Central memory CD8-positive, alpha-beta T cell (primary cell): Measurements from ENCODE around the gene CAPN8.

Source experiments
- ATAC-seq: fragments of 150-1000 bp; cut with Tn5 transposase; replicated peaks from 2 replicates; pipeline ENCODE4 v1.10.0; 2022; ENCODE audit warnings: mild to moderate bottlenecking, moderate FRiP score, moderate number of reproducible peaks; ENCODE audit not compliant: poor library complexity, severe bottlenecking; ENCODE audit errors: extremely low read depth
- DNase-seq, 2 donors: peaks; one replicate each; pipeline ENCODE4 v3.0.0; 2021; ENCODE audit warnings: low spot score in 2 of 2
- H3K27ac Mint-ChIP-seq: one replicate; pipeline ENCODE4 v1.8.0; 2022; ENCODE audit warnings: low read depth, mild to moderate bottlenecking, moderate library complexity, mixed read lengths
- H3K27me3 Mint-ChIP-seq: one replicate; pipeline ENCODE4 v1.8.0; 2022; ENCODE audit warnings: mixed read lengths
- H3K36me3 Mint-ChIP-seq: one replicate; pipeline ENCODE4 v1.8.0; 2022; ENCODE audit warnings: mild to moderate bottlenecking, moderate library complexity, mixed read lengths; ENCODE audit not compliant: insufficient read depth
- H3K4me1 Mint-ChIP-seq: one replicate; pipeline ENCODE4 v1.8.0; 2022; ENCODE audit warnings: mixed read lengths
- H3K4me3 Mint-ChIP-seq: one replicate; pipeline ENCODE4 v1.8.0; 2022; ENCODE audit warnings: mild to moderate bottlenecking, moderate library complexity, mixed read lengths
- H3K9me3 Mint-ChIP-seq: one replicate; pipeline ENCODE4 v1.8.0; 2022; ENCODE audit warnings: mixed read lengths

CAPN8 gene

DNA sequence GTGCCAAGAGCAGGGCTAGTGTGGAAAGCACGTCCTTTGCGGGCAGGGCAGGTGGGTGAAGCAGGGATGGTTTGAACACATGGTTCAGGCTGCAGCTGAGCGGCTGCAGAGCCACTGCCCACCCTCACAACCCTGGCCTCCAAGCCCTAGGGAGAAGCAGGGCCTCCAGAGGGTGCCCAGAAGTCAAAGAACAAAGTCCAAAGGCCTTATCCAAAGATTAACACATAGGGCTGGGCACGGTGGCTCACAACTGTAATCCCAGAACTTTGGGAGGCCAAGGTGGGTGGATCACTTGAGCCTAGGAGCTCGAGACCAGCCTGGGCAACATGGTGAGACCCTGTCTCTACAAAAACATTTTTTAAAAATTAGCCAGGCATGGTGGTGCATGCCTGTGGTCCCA, 46.8 kb downstream of the CAPN8 start:
- Mint-ChIP-seq H3K36me3 (no peaks in the 10 kb centered on the region), H3K27me3 (no peaks in the 10 kb centered on the region), H3K27ac (no peak overlapping the region), H3K4me3 (no peak overlapping the region), H3K9me3 (no peaks in the 10 kb centered on the region), H3K4me1 (no peaks in the 10 kb centered on the region)
- no peak for DNase-seq
- ATAC-seq = no peak

DNA sequence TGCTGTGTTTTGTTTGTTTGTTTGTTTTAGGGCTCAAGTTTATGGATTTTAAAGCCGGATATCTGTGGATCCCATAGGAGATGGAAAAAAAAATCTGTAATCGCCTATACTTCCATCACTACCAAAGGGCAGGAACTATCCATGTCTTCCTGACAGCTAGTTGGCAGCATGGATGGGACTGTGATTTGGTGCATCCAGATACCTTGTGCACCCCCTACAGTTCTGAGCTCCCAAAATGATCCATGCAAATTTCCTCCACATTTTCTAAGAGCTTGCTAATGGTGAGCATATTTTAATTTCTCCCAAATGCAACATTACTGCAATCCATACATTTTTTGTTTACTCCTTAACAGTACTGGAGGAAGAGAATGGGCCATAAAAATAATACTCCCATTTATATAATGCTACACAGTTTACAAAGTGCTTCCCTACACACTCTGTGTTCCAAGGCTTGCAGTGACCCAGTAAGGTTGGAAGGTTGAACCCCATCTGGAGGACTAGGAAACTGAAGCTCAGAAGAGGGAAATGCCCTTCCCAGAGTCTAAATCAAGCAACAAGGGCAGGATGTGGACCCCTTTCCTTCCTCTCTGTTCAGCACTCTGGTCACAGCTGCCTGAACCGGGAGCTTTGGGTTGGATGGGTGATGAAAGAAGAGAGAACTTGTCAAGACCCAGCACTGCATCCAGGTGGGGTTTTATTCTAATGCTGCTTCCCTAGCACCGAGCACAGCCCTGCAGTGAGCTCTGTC, 48.0 kb downstream of the CAPN8 start:
- H3K4me3 Mint-ChIP-seq = no peak overlapping the region
- ATAC-seq (no peak), DNase-seq (no peak)
- H3K27me3 Mint-ChIP-seq = no peaks in the 10 kb centered on the region
- H3K4me1 Mint-ChIP-seq = no peaks in the 10 kb centered on the region
- no peaks in the 10 kb centered on the region for H3K36me3 Mint-ChIP-seq
- no peaks in the 10 kb centered on the region for H3K9me3 Mint-ChIP-seq
- no peak overlapping the region for H3K27ac Mint-ChIP-seq

GRCh38 chr1:223616586-223616985, 48.9 kb downstream of the CAPN8 start:
- Mint-ChIP-seq H3K9me3 (no peaks in the 10 kb centered on the region), H3K4me3 (no peak overlapping the region), H3K27me3 (no peaks in the 10 kb centered on the region), H3K27ac (no peak overlapping the region), H3K4me1 (no peaks in the 10 kb centered on the region), H3K36me3 (no peaks in the 10 kb centered on the region)
- ATAC-seq = no peak
- no peak for DNase-seq

GRCh38 chr1:223611936-223612335, 53.6 kb downstream of the CAPN8 start:
- Mint-ChIP-seq H3K36me3 (no peaks in the 10 kb centered on the region), H3K4me3 (no peak overlapping the region), H3K27ac (no peak overlapping the region), H3K4me1 (no peaks in the 10 kb centered on the region), H3K9me3 (no peaks in the 10 kb centered on the region), H3K27me3 (no peaks in the 10 kb centered on the region)
- DNase-seq (no peak), ATAC-seq (no peak)

DNA sequence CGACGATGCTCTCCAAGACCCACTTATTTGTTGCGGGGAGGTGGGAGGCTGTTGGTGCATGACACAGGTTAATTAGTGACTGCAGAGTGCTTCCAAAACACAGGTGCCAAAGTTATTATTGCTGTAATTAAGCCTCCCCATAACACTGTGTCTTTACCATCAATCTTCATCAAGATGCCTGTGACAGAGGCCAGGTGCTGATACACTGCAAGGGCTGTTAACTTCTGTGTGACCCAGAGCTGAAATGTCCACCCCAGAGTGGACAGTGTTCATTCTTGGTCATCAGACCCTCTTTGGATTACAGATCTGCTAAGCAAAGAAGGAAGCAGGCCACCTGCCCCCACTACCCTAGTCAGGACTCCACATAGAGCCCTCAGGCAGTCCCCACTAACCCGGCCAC, 55.5 kb downstream of the CAPN8 start:
- Mint-ChIP-seq H3K27me3 (no peaks in the 10 kb centered on the region), H3K4me3 (no peak overlapping the region), H3K9me3 (no peaks in the 10 kb centered on the region), H3K27ac (no peak overlapping the region), H3K36me3 (no peaks in the 10 kb centered on the region), H3K4me1 (no peaks in the 10 kb centered on the region)
- DNase-seq (no peak), ATAC-seq (no peak)

GRCh38 chr1:223609066-223609465, 56.4 kb downstream of the CAPN8 start:
- ATAC-seq = no peak
- Mint-ChIP-seq H3K4me1 (no peaks in the 10 kb centered on the region), H3K27ac (no peak overlapping the region), H3K4me3 (no peak overlapping the region), H3K9me3 (no peaks in the 10 kb centered on the region), H3K36me3 (no peaks in the 10 kb centered on the region), H3K27me3 (no peaks in the 10 kb centered on the region)
- no peak for DNase-seq

DNA sequence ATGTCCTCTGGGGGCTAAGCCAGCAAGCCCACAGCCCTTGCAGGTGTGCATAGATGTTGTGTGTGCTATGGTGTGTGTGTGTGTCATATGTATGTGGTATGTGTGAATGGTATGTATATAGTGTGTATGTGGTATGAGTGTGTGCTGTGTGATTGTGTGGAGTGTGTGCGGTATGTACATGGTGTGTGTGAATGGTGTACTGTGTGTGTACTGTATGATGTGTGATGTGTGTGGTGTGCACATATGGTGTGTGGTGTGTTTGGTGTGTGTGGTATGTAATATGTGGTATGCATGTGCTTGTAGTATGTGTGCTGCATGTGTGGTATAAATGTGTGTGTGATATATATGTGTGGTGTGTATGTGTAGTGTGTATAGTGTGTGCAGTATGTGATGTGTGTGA, 107.0 kb downstream of the CAPN8 start:
- Mint-ChIP-seq H3K4me1 (no peaks in the 10 kb centered on the region), H3K4me3 (no peak overlapping the region), H3K27ac (no peak overlapping the region), H3K9me3 (no peaks in the 10 kb centered on the region), H3K36me3 (no peaks in the 10 kb centered on the region), H3K27me3 (no peaks in the 10 kb centered on the region)
- ATAC-seq (no peak), DNase-seq (no peak)

DNA sequence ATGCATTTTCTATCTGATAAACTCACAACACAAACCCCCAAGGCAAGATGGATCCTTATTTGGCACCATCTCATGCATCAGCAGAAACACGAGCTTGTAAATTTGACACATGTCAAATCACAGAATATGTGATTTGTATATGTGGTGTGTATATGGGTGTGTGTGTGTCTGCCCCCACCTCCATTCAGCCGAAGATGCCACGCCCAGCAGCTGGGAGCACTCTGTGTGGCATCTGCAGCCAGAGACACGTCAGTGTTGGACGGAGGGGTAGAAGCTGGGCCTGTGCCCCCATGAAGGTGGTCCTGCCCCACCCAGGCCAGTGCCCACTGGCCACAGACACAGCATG, 108.4 kb downstream of the CAPN8 start:
- DNase-seq (no peak), ATAC-seq (no peak)
- no peaks in the 10 kb centered on the region for H3K36me3 Mint-ChIP-seq
- H3K9me3 Mint-ChIP-seq = no peaks in the 10 kb centered on the region
- no peak overlapping the region for H3K27ac Mint-ChIP-seq
- H3K4me1 Mint-ChIP-seq = no peaks in the 10 kb centered on the region
- no peaks in the 10 kb centered on the region for H3K27me3 Mint-ChIP-seq
- H3K4me3 Mint-ChIP-seq = no peak overlapping the region

GRCh38 chr1:223556414-223557129, 108.9 kb downstream of the CAPN8 start:
- Mint-ChIP-seq H3K4me3 (no peak overlapping the region), H3K27ac (no peak overlapping the region), H3K4me1 (no peaks in the 10 kb centered on the region), H3K9me3 (no peaks in the 10 kb centered on the region), H3K27me3 (no peaks in the 10 kb centered on the region), H3K36me3 (no peaks in the 10 kb centered on the region)
- DNase-seq (no peak), ATAC-seq (no peak)

- no peak overlapping the region for H3K27ac Mint-ChIP-seq
Measured at GRCh38 chr1:223553957-223554356, 111.5 kb downstream of the CAPN8 start.

DNA sequence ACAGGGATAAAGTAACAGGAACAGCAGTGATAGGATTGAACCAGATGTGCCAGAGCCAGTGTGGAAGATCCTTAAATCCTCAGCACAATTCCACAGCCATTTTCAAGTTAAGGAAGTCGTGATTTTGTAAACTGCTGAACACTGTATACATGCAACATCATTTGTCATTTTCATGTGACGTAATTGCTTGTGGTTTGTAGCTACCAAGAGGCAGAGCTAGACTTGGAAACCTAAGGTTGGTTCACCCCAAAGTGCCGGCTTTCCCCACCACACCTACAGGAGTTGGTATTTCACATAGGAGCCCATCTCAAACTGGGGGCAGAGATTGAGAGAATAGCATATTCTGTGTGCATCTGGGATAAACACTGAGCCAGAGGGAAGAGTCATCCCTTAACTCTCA, 113.9 kb downstream of the CAPN8 start:
- ATAC-seq (no peak), DNase-seq (no peak)
- H3K27me3 Mint-ChIP-seq = peaks cover 36% of the 10 kb centered on the region
- H3K36me3 Mint-ChIP-seq = peaks cover 2% of the 10 kb centered on the region
- H3K9me3 Mint-ChIP-seq = peaks cover 10% of the 10 kb centered on the region
- no peaks in the 10 kb centered on the region for H3K4me1 Mint-ChIP-seq
- H3K4me3 Mint-ChIP-seq = no peak overlapping the region
- H3K27ac Mint-ChIP-seq = no peak overlapping the region

More at GRCh38 chr1:223553957-223554356, 111.5 kb downstream of the CAPN8 start:
- Mint-ChIP-seq H3K36me3 (no peaks in the 10 kb centered on the region), H3K9me3 (no peaks in the 10 kb centered on the region), H3K4me3 (no peak overlapping the region), H3K27me3 (peaks cover 21% of the 10 kb centered on the region), H3K4me1 (no peaks in the 10 kb centered on the region)
- ATAC-seq = no peak
- no peak for DNase-seq

DNA sequence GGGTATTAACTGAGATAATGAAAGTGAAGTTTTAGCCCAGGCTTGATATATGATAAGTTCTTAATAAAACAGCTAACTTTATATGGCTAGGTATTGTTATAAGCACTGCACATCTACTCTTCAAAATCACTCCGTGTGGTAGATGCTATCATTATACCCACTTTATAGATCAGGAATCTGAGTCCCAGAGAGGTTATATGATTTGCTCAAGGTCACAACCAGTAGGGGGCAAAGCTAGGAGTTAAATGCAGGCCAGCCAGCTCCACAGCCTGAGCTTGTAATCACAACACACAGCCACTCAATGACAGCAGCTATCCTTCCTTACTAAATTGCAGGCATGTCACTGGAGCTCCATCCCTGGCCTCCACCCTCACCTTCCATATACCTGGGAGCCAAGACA, 115.8 kb downstream of the CAPN8 start:
- H3K27ac Mint-ChIP-seq = no peak overlapping the region
- DNase-seq (no peak), ATAC-seq (no peak)
- H3K27me3 Mint-ChIP-seq = peaks cover 43% of the 10 kb centered on the region
- no peaks in the 10 kb centered on the region for H3K4me1 Mint-ChIP-seq
- H3K4me3 Mint-ChIP-seq = no peak overlapping the region
- H3K36me3 Mint-ChIP-seq = peaks cover 2% of the 10 kb centered on the region
- H3K9me3 Mint-ChIP-seq = peaks cover 10% of the 10 kb centered on the region

DNA sequence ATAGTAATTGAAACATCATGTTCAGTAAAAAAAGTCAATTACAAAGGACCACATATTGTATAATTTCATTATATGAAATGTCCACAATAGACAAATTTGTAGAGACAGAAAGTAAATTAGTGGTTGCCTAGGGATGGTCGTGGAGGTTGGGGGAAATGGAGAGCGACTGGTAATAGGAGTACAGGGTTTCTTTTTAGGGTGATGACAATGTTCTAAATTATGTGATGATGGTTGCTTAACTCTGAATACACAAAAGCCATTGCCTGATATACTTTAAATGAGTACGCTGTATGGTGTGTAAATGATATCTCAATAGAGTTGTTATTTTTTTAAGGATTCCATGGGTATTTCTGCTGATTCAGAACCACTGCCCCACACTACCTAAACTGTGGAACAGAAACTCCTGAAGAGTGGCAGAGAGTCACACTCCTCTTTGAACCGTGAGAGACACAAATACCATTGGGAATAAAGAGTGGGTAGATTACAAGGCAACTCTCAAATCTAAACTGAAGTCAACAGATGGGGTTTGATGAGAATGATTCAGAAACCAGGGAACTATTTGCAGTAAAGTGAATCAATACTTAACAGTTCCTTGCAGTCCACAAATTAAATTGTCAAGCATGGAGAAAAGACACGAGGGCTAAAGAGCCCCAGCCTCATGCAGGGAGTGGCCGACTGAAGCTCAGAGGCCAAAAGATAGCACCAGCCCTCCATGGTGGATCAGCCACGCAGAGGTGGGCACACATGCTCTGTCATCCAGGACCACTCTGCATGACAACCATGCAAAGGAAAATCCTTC, 118.0 kb downstream of the CAPN8 start:
- Mint-ChIP-seq H3K27ac (no peak overlapping the region), H3K36me3 (peaks cover 2% of the 10 kb centered on the region), H3K4me3 (no peak overlapping the region), H3K9me3 (peaks cover 10% of the 10 kb centered on the region), H3K27me3 (peaks cover 50% of the 10 kb centered on the region), H3K4me1 (no peaks in the 10 kb centered on the region)
- ATAC-seq = no peak
- no peak for DNase-seq
